HG03575 (cell line): ENCODE data around the gene C1QTNF5.
A peak's percentile ranks its signal among the peaks of the same experiment; 100 is the strongest.
"Not testable (repeated sequence)": the region's sequence is repeated elsewhere in the genome, so short reads cannot be mapped to it uniquely, and the experiment has no call there.

Source experiments
- ATAC-seq: cut with Tn5 transposase; IDR thresholded peaks from one replicate; pipeline ENCODE4 v1.9.1; 2021; ENCODE audit not compliant: unreplicated experiment, insufficient number of reproducible peaks, low FRiP score; ENCODE audit errors: extremely low read depth

The C1QTNF5 gene

GRCh38 chr11:119340335-119341221, at the start of gene C1QTNF5:
C1QTNF5 (minus strand) TSS chr11:119340883; CDS start chr11:119340397, 486 bp downstream.
- ATAC-seq, result no peak

- ATAC-seq, result no peak
Observed at GRCh38 chr11:119389611-119390254, 49.0 kb upstream of the C1QTNF5 start.

GRCh38 chr11:119388103-119388502, 47.4 kb upstream of the C1QTNF5 start:
- no peak for ATAC-seq

- ATAC-seq, result no peak
Observed at GRCh38 chr11:119384332-119384731, 43.6 kb upstream of the C1QTNF5 start.

- ATAC-seq, result not testable (repeated sequence)
Observed at GRCh38 chr11:119382513-119382912, 41.8 kb upstream of the C1QTNF5 start.

- no peak for ATAC-seq
Observed at GRCh38 chr11:119382101-119382500, 41.4 kb upstream of the C1QTNF5 start.

- ATAC-seq, result peak; percentile 61
Observed at GRCh38 chr11:119381181-119381988, 40.7 kb upstream of the C1QTNF5 start, which contains the start of gene USP2. USP2 (minus strand) TSS chr11:119381690; CDS start chr11:119373480, 8,210 bp downstream.

GRCh38 chr11:119380827-119381180, 40.1 kb upstream of the C1QTNF5 start:
- no peak for ATAC-seq

GRCh38 chr11:119380160-119380826, 39.6 kb upstream of the C1QTNF5 start:
- ATAC-seq, result no peak

GRCh38 chr11:119378851-119379465, 38.3 kb upstream of the C1QTNF5 start:
- no peak for ATAC-seq

- ATAC-seq, result no peak
Observed at GRCh38 chr11:119377961-119378667, 37.4 kb upstream of the C1QTNF5 start.

- no peak for ATAC-seq
Observed at GRCh38 chr11:119377112-119377901, 36.6 kb upstream of the C1QTNF5 start.

- ATAC-seq, result no peak
Observed at GRCh38 chr11:119376197-119376847, 35.6 kb upstream of the C1QTNF5 start.

GRCh38 chr11:119375337-119376196, 34.9 kb upstream of the C1QTNF5 start:
- ATAC-seq, result no peak

GRCh38 chr11:119374632-119375336, 34.1 kb upstream of the C1QTNF5 start:
- ATAC-seq, result no peak
